GM19240 (cell line): ENCODE results near the gene DDAH1.
"Not testable (repeated sequence)": the region's sequence is repeated elsewhere in the genome, so short reads cannot be mapped to it uniquely, and the experiment has no call there.

Experiments
- DNase-seq: peaks from one replicate; pipeline ENCODE4 v3.0.0; 2011; ENCODE audit warnings: low spot score; ENCODE audit not compliant: insufficient read length

The DDAH1 gene

GRCh38 chr1:85359874-85360721 lies 104.9 kb downstream of the DDAH1 start:
- no peak for DNase-seq

- no peak for DNase-seq
These were observed 106.1 kb downstream of the DDAH1 start for GRCh38 chr1:85358702-85359438.

- no peak for DNase-seq
These were observed 107.1 kb downstream of the DDAH1 start for GRCh38 chr1:85357817-85358216.

- no peak for DNase-seq
These were observed 108.8 kb downstream of the DDAH1 start for GRCh38 chr1:85356130-85356529.

GRCh38 chr1:85352055-85352454 lies 112.9 kb downstream of the DDAH1 start:
- no peak for DNase-seq

GRCh38 chr1:85351202-85351828 lies 113.6 kb downstream of the DDAH1 start:
- DNase-seq: no peak

- DNase-seq: no peak
These were observed 115.7 kb downstream of the DDAH1 start for GRCh38 chr1:85349224-85349623.

- DNase-seq: no peak
These were observed 117.1 kb downstream of the DDAH1 start for GRCh38 chr1:85347908-85348307.

GRCh38 chr1:85347275-85347674 lies 117.7 kb downstream of the DDAH1 start:
- not testable (repeated sequence) for DNase-seq

GRCh38 chr1:85344256-85344694 lies 120.7 kb downstream of the DDAH1 start:
- no peak for DNase-seq

GRCh38 chr1:85343612-85344255 lies 121.2 kb downstream of the DDAH1 start:
- DNase-seq: no peak

GRCh38 chr1:85343213-85343611 lies 121.7 kb downstream of the DDAH1 start:
- no peak for DNase-seq

GRCh38 chr1:85342207-85342606 lies 122.8 kb downstream of the DDAH1 start:
- DNase-seq: no peak

- DNase-seq: no peak
These were observed 124.5 kb downstream of the DDAH1 start for GRCh38 chr1:85340427-85340826.

- no peak for DNase-seq
These were observed 125.1 kb downstream of the DDAH1 start for GRCh38 chr1:85339656-85340399.

- no peak for DNase-seq
These were observed 125.9 kb downstream of the DDAH1 start for GRCh38 chr1:85339089-85339488.

GRCh38 chr1:85334962-85335361 lies 130.0 kb downstream of the DDAH1 start:
- DNase-seq: no peak

- no peak for DNase-seq
These were observed 131.8 kb downstream of the DDAH1 start for GRCh38 chr1:85333186-85333585.

GRCh38 chr1:85332575-85332974 lies 132.4 kb downstream of the DDAH1 start:
- no peak for DNase-seq

- no peak for DNase-seq
These were observed 134.2 kb downstream of the DDAH1 start for GRCh38 chr1:85330711-85331290.
